Measurements from ENCODE around the gene SMIM28.

GRCh38 chr6:138377042-138377441, 663 bp upstream of the SMIM28 start:
- TF ChIP-seq POLR2A (IDR thresholded peaks at IDR 0.05; ENCODE audit: low read depth, low read length), result no peak
- TF ChIP-seq POLR2AphosphoS5 (IDR thresholded peaks at IDR 0.05; ENCODE audit: low read depth, low read length), result no peak
- no peak for TF ChIP-seq TAF1 (IDR thresholded peaks at IDR 0.05; ENCODE audit: low read depth, low read length)
- TF ChIP-seq SPI1 (IDR thresholded peaks at IDR 0.05; ENCODE audit: low read depth, low read length), result no peak

Data from GM12891 (cell line).